ENCODE measurements around the gene PPFIA3.

Gene PPFIA3

DNA sequence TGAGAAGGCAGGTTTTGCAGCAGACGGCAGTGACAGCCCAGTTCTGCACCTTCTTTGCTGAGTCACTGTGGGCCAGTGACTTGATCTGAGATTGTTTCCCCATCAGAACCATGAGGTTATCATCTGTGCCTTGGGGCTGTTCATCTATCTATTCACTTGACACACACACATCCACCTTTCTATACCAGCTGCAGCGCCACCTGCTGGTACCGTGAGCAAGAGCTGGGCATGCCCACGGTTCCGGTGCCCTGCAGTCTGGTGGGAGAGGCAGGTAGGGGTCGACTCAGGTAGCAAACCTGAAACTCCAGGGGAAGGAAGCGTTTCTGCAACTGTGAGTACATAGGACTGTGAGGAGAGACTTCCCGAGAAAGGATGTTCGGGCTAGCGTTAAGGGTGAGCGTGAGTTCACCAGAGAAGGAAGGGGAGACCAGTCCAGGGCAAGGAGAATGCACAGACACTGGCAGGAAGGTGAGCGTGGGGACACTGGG, 12.7 kb upstream of the PPFIA3 start:
- no peaks in the 10 kb centered on the region for H3K9me3 ChIP-seq (ENCODE audit: insufficient read depth, low read depth, low read length)
- no peaks in the 10 kb centered on the region for H3K27me3 ChIP-seq (ENCODE audit: insufficient read depth, low read length)
- H3K9ac ChIP-seq (ENCODE audit: low read depth, low read length) = no peak overlapping the region
- H3K36me3 ChIP-seq (ENCODE audit: insufficient read depth, low read depth, low read length) = peaks cover 80% of the 10 kb centered on the region
- no peak overlapping the region for H3K27ac ChIP-seq (ENCODE audit: low read length)
- H3K4me1 ChIP-seq (ENCODE audit: insufficient read depth, low read length) = no peaks in the 10 kb centered on the region
- no peak overlapping the region for H3K4me3 ChIP-seq (ENCODE audit: low read length)

DNA sequence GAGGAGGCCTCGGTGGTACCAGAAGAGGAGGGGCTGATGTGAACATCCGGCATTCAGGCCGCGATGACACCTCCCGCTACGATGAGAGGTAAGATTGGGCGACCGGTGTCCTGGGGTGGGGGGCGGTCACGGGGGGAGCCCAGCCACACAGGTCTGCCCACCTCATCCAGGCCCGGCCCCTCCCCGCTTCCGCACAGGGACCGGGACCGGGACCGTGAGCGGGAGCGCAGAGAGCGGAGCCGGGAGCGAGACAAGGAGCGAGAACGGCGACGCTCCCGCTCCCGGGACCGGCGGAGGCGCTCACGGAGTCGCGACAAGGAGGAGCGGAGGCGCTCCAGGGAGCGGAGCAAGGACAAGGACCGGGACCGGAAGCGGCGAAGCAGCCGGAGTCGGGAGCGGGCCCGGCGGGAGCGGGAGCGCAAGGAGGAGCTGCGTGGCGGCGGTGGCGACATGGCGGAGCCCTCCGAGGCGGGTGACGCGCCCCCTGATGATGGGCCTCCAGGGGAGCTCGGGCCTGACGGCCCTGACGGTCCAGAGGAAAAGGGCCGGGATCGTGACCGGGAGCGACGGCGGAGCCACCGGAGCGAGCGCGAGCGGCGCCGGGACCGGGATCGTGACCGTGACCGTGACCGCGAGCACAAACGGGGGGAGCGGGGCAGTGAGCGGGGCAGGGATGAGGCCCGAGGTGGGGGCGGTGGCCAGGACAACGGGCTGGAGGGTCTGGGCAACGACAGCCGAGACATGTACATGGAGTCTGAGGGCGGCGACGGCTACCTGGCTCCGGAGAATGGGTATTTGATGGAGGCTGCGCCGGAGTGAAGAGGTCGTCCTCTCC, 11.5 kb upstream of the PPFIA3 start:
- H3K9ac ChIP-seq (ENCODE audit: low read depth, low read length) = no peak overlapping the region
- H3K27me3 ChIP-seq (ENCODE audit: insufficient read depth, low read length) = no peaks in the 10 kb centered on the region
- H3K36me3 ChIP-seq (ENCODE audit: insufficient read depth, low read depth, low read length) = peaks cover 71% of the 10 kb centered on the region
- no peak overlapping the region for H3K27ac ChIP-seq (ENCODE audit: low read length)
- H3K9me3 ChIP-seq (ENCODE audit: insufficient read depth, low read depth, low read length) = no peaks in the 10 kb centered on the region
- no peak overlapping the region for H3K4me3 ChIP-seq (ENCODE audit: low read length)
- no peaks in the 10 kb centered on the region for H3K4me1 ChIP-seq (ENCODE audit: insufficient read depth, low read length)

DNA sequence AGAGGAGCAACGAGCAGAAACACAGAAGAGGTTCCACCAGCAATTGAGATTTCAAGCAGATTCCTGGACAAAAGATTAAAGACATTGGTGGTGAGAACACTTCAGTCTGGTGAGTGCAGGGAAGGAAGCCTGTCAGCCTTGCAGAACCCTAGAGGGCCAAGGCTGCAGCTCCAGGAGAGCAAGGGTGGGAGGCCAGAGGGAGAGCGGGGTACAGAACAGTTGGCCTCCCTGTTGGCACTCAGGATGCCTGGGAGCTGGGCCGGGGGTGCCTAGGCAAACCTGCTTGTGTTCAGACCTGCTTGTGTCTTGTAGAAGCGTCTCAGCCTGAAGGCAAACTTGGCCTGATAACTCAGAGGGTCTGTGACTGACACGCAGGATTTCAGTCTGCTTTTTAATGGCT, 10.3 kb upstream of the PPFIA3 start:
- Histone ChIP-seq H3K4me1 (ENCODE audit: insufficient read depth, low read length) (no peaks in the 10 kb centered on the region), H3K9me3 (ENCODE audit: insufficient read depth, low read depth, low read length) (no peaks in the 10 kb centered on the region), H3K36me3 (ENCODE audit: insufficient read depth, low read depth, low read length) (peaks cover 59% of the 10 kb centered on the region), H3K4me3 (ENCODE audit: low read length) (no peak overlapping the region), H3K27me3 (ENCODE audit: insufficient read depth, low read length) (no peaks in the 10 kb centered on the region), H3K27ac (ENCODE audit: low read length) (no peak overlapping the region), H3K9ac (ENCODE audit: low read depth, low read length) (no peak overlapping the region)

DNA sequence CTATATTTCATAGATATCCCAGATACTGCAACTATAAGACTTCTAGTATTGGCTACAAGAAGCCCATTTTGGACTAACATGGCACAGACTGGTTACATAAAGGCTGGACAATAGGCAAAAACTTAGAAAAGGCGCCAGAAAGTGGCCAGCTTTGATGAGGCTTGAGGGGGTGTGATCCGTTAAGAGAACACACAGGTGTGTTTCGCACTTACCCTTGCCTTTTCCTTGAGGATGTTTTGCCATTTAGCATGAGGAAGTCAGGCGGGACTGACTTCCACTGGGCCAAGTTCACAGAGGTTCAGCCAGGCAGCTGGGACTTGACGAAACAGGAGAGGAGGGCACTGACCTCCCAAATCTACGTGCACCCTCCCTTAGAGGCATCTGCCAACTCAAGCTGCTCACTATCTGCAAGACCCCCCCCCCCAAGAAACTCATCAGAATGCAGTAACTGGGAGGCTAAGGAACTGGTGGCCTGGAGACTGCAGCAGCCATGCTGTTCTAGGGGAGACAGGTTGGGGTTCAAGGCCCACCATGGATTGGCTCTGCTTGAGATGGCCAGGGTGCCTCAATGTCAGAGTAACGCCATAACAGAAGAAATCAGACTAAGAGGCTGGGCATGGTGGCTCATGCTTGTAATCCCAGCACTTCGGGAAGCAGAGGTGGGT, 9.6 kb upstream of the PPFIA3 start:
- H3K36me3 ChIP-seq (ENCODE audit: insufficient read depth, low read depth, low read length) = peaks cover 53% of the 10 kb centered on the region
- H3K9me3 ChIP-seq (ENCODE audit: insufficient read depth, low read depth, low read length) = no peaks in the 10 kb centered on the region
- no peak overlapping the region for H3K4me3 ChIP-seq (ENCODE audit: low read length)
- H3K4me1 ChIP-seq (ENCODE audit: insufficient read depth, low read length) = no peaks in the 10 kb centered on the region
- no peak overlapping the region for H3K9ac ChIP-seq (ENCODE audit: low read depth, low read length)
- H3K27me3 ChIP-seq (ENCODE audit: insufficient read depth, low read length) = no peaks in the 10 kb centered on the region; the same call in 1 of the 2 replicates
- no peak overlapping the region for H3K27ac ChIP-seq (ENCODE audit: low read length)

DNA sequence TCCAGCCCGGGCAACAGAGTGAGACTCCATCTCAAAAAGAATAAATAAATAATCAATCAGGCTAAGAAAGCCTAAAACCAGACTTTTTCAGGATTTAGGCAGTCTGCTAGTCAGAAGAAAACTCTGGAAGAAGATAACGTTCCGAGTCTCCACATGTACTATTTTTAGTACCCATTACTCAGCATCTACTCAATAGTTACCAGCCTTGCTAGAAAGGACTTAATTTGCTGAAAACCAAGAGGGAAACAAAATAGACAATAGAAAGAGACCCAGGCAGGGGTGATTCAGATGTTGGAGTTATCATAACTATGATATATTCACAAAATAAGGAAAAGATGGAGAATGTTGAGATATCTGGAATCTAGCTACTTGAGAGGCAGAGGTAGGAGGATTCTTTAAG, 8.8 kb upstream of the PPFIA3 start:
- Histone ChIP-seq H3K9me3 (ENCODE audit: insufficient read depth, low read depth, low read length) (no peaks in the 10 kb centered on the region), H3K36me3 (ENCODE audit: insufficient read depth, low read depth, low read length) (peaks cover 44% of the 10 kb centered on the region), H3K4me3 (ENCODE audit: low read length) (no peak overlapping the region), H3K9ac (ENCODE audit: low read depth, low read length) (no peak overlapping the region), H3K27me3 (ENCODE audit: insufficient read depth, low read length) (peaks cover 6% of the 10 kb centered on the region), H3K4me1 (ENCODE audit: insufficient read depth, low read length) (no peaks in the 10 kb centered on the region), H3K27ac (ENCODE audit: low read length) (no peak overlapping the region)

DNA sequence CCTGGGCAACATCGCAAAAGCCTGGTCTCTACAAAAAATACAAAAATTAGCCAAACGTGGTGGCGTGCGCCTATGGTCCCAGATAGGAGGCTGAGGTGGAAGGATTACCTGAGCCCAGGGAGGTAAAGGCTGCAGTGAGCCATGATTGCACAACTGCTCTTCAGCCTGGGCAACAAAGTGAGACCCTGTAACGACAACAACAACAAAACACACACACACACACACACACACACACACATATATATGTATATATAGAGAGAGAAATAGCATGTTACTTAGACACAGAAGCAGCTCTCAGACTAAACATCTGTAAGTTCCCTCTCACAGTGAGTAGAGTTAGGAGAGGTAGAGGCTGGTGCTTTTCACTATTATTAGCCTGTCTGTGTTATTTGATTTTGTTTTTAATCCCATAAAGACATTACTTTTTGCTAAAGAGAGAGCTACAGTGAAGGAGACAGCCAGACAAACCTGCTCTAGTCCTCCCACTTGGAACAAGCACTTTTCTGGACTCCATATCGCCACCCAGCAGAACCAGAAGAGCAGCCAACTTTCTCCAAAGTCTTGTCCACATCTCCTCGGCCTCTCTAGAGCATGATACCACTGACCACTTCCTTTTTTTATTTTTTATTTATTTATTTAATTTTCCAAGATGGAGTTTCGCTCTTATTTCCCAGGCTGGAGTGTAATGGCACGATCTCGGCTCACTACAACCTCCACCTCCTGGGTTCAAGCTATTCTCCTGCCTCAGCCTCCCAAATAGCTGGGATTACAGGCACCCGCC, 7.9 kb upstream of the PPFIA3 start:
- H3K9me3 ChIP-seq (ENCODE audit: insufficient read depth, low read depth, low read length) = no peaks in the 10 kb centered on the region
- H3K9ac ChIP-seq (ENCODE audit: low read depth, low read length) = no peak overlapping the region
- peaks cover 12% of the 10 kb centered on the region for H3K27me3 ChIP-seq (ENCODE audit: insufficient read depth, low read length)
- peaks cover 36% of the 10 kb centered on the region for H3K36me3 ChIP-seq (ENCODE audit: insufficient read depth, low read depth, low read length)
- no peaks in the 10 kb centered on the region for H3K4me1 ChIP-seq (ENCODE audit: insufficient read depth, low read length)
- H3K27ac ChIP-seq (ENCODE audit: low read length) = no peak overlapping the region
- no peak overlapping the region for H3K4me3 ChIP-seq (ENCODE audit: low read length)

DNA sequence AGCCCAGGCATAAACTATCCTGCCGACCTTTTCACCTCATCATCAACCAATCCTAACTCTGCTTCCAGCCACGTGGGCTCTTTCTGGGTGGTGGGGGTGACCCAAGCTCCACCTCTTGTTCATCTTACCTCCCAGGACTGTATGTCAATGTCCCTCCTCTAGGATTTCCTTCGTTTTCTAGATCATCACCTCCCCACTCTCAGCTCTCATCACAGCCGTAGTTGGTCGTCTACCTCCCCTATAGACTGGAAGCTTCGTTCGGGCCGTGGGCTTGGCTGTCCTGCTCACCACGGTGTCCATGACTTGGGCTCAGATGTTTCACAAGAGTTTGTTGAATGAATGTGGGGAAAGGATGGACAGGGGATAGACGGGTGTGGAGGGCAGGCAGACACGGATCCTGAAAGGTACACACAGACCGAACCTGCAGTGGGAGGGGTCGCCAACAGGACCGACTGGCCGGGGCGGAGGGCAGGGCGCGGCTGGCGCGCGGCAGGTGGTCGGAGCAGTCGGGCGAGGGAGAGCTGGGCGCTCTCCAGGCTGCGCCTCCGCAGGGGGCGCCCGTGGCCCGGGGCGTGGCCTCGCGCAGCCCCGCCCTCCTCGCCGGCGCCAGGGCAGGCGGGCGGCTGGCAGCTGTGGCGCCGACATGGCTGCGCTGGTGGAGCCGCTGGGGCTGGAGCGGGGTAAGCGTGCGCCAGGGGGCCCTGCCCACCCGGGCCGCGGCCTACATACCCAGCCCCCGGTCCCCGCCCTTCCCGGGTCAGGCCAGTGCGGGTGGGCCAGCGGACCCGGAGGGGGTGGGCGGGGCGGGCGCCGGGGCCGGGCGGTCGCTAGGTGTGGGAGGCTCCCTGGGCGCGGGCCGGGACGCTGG, 5.3 kb upstream of the PPFIA3 start, which contains the start of gene LIN7B:
TSS of gene LIN7B (plus strand) at position 609 of the 868 bp plus-strand sequence. CDS start at position 644, 35 bp downstream.
- Histone ChIP-seq H3K36me3 (ENCODE audit: insufficient read depth, low read depth, low read length) (peaks cover 10% of the 10 kb centered on the region), H3K9me3 (ENCODE audit: insufficient read depth, low read depth, low read length) (no peaks in the 10 kb centered on the region), H3K27ac (ENCODE audit: low read length) (no peak within 1 kb of the TSS), H3K9ac (ENCODE audit: low read depth, low read length) (no peak within 1 kb of the TSS), H3K27me3 (ENCODE audit: insufficient read depth, low read length) (peaks cover 13% of the 10 kb centered on the region), H3K4me1 (ENCODE audit: insufficient read depth, low read length) (peaks cover 4% of the 10 kb centered on the region; the same call in 1 of the 2 replicates), H3K4me3 (ENCODE audit: low read length) (peak within 1 kb of the TSS; percentile 70)

DNA sequence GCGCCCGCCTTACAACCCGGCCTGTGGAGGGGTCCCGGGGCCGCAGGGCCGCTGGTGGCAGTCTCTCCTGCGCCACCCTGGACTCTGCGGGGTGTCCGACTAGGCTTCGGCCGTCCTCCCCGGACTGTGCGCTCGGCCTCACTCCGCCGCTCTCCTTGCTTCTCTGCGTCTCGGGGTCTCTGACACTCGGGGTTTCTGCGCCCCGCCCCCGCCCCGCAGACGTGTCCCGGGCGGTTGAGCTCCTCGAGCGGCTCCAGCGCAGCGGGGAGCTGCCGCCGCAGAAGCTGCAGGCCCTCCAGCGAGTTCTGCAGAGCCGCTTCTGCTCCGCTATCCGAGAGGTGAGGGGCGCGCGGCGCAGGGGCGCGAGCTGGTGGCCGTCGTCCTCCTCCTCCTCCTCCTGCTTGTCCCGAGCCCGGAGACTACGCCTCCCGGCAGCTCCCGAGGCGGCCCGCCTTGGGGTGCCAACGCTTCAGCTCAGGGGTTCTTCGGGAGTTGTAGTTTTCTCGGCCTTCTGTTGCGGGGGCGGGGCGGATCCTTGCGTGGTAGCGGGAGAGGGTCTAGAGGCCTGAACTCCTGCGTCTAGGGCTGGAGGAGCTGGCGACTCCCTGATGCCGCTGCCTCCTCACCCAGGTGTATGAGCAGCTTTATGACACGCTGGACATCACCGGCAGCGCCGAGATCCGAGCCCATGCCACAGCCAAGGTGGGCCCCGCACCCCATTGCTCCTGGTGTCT, 4.5 kb upstream of the PPFIA3 start:
- Histone ChIP-seq H3K36me3 (ENCODE audit: insufficient read depth, low read depth, low read length) (0 out of 2 replicates have a peak, but pooled peaks cover 2% of the 10 kb centered on the region), H3K9ac (ENCODE audit: low read depth, low read length) (no peak overlapping the region), H3K9me3 (ENCODE audit: insufficient read depth, low read depth, low read length) (no peaks in the 10 kb centered on the region), H3K4me3 (ENCODE audit: low read length) (peak overlapping the region; percentile 70), H3K4me1 (ENCODE audit: insufficient read depth, low read length) (peaks cover 4% of the 10 kb centered on the region; the same call in 1 of the 2 replicates), H3K27me3 (ENCODE audit: insufficient read depth, low read length) (peaks cover 17% of the 10 kb centered on the region), H3K27ac (ENCODE audit: low read length) (no peak overlapping the region)

DNA sequence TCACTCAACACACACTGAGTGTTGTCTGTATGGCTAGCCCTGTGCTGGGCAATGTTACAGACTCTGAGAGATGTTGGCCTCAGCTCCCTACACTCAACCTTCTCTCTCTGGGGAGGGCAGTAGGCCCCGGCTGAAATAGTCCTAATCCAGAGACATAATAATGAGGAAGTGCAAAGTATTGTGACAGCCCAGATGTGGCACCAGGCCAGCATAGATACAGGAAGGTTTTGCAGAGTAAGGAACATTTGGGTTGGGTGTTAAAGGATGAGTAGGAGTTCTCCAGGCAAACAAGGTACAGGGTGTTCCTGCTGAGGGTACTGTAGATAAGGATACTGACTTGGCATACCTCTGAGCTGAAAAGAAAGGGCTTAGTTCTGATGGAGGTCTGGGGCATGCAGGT, 2.8 kb upstream of the PPFIA3 start:
- no peaks in the 10 kb centered on the region for H3K36me3 ChIP-seq (ENCODE audit: insufficient read depth, low read depth, low read length)
- H3K9me3 ChIP-seq (ENCODE audit: insufficient read depth, low read depth, low read length) = no peaks in the 10 kb centered on the region
- H3K9ac ChIP-seq (ENCODE audit: low read depth, low read length) = no peak overlapping the region

More for the DNA sequence above, 2.8 kb upstream of the PPFIA3 start:
- H3K27ac ChIP-seq (ENCODE audit: low read length) = no peak overlapping the region
- H3K4me3 ChIP-seq (ENCODE audit: low read length) = no peak overlapping the region
- peaks cover 35% of the 10 kb centered on the region for H3K27me3 ChIP-seq (ENCODE audit: insufficient read depth, low read length)
- peaks cover 4% of the 10 kb centered on the region; the same call in 1 of the 2 replicates for H3K4me1 ChIP-seq (ENCODE audit: insufficient read depth, low read length)

All from iPS-20b (cell line).